ENCODE measurements around the gene PIGC. TPM values are rescaled to one million over a fixed set of nuclear protein-coding genes. Genes with fewer than 3 reads are reported as not detected.

The PIGC gene
- total and polyA plus RNA-seq, 7 donors: 15.3 to 37.4 (median 22.3) TPM

DNA sequence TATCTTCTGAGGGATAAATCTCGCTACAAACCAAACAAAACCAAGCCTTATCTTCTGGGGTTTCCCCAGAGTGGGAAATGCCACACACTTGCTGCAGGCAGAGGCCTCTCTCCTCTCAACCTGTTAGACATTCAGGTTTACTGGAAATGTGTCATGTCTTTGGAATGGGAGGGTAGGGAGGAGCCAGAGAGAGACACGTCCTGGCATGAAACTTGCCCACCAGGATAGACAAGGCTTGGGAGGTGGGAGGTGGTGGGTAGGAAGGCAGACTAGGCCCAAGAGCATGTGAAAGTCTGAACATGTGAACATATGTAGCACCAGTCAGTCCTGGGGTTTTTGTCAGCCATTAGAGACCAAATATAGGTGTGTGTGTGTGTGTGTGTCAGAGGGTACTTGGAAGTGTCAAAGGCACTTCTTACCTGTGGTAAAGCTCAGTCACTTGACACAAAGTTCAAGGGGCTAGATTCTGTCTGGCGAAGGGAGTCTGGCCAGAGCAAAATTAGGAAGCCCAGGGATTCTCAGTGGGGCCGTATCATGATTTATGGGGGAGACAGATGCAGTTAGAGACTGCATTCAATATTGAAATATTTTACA lies 32.4 kb upstream of the PIGC start:
- WGBS, 2 donors: 63 to 76% methylated on average over 4 of the region's 4 CpGs
- Histone ChIP-seq H3K4me3 (no peak overlapping the region), H3K9me3 (no peaks in the 10 kb centered on the region), H3K4me1 (peaks cover 0 to 11% (median 6%) of the 10 kb centered on the region in 4 donors), H3K27ac (no peak overlapping the region), H3K36me3 (no peaks in the 10 kb centered on the region), H3K27me3 (no peaks in the 10 kb centered on the region)
- TF ChIP-seq POLR2AphosphoS5 (IDR thresholded peaks at IDR 0.05) (no peak), POLR2A (IDR thresholded peaks at IDR 0.05) (no peak), EP300 (IDR thresholded peaks at IDR 0.05) (no peak)
- TF ChIP-seq, protein P1, sequence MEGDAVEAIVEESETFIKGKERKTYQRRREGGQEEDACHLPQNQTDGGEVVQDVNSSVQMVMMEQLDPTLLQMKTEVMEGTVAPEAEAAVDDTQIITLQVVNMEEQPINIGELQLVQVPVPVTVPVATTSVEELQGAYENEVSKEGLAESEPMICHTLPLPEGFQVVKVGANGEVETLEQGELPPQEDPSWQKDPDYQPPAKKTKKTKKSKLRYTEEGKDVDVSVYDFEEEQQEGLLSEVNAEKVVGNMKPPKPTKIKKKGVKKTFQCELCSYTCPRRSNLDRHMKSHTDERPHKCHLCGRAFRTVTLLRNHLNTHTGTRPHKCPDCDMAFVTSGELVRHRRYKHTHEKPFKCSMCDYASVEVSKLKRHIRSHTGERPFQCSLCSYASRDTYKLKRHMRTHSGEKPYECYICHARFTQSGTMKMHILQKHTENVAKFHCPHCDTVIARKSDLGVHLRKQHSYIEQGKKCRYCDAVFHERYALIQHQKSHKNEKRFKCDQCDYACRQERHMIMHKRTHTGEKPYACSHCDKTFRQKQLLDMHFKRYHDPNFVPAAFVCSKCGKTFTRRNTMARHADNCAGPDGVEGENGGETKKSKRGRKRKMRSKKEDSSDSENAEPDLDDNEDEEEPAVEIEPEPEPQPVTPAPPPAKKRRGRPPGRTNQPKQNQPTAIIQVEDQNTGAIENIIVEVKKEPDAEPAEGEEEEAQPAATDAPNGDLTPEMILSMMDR (IDR thresholded peaks at IDR 0.05): no peak
- intact Hi-C loops (cut with DNase I): no loop called here
- no peak for DNase-seq

DNA sequence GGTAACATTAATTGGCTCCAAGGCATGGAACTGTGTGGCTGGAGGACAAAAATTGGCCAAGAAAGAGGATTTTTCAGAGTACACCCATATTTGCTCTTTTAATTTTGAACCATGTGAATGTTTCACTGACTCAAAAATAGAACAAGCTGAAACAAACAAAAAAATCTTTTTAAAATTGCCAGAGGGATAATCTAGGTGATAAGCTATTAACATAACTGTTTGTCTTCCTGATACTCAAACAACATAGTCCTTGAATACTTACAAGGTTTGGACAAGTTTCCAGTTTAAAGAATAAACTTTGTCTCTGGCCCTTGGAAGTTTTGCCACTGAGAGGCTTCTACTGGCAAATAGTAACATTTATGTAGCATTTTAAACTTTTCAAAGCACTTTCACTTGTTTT lies 30.0 kb upstream of the PIGC start:
- no peak for DNase-seq
- TF ChIP-seq EP300 (IDR thresholded peaks at IDR 0.05) (no peak), POLR2AphosphoS5 (IDR thresholded peaks at IDR 0.05) (no peak), POLR2A (IDR thresholded peaks at IDR 0.05) (no peak)
- TF ChIP-seq, protein P1 (IDR thresholded peaks at IDR 0.05): no peak
- Histone ChIP-seq H3K27ac (no peak overlapping the region), H3K27me3 (no peaks in the 10 kb centered on the region), H3K4me3 (no peak overlapping the region), H3K9me3 (no peaks in the 10 kb centered on the region), H3K36me3 (no peaks in the 10 kb centered on the region), H3K4me1 (no peaks in the 10 kb centered on the region)
- intact Hi-C loops (cut with DNase I): no loop called here

DNA sequence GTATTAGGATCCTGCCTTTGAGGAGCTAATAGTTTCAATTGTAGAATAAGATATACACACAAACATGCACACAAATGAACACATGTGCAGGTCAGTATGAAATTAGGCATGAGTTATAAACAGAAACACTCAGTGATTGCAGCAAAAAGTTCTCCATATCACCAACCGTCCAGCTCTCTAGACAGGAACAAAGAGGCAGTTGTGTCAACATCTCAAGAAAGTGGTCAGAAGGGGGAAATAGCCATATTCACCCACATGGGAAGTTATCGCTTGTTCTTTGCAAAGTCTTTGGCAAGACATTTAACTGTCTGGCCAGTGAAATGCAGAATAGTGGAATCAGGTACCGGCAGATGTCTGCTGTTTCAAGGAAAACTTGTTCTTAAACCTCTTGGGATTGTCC lies 29.4 kb upstream of the PIGC start:
- H3K27ac ChIP-seq: no peak overlapping the region
- no peak for DNase-seq
- H3K9me3 ChIP-seq: no peaks in the 10 kb centered on the region
- WGBS, 2 donors: 65 to 79% methylated on average over 3 of the region's 3 CpGs
- H3K4me1 ChIP-seq: no peaks in the 10 kb centered on the region
- H3K36me3 ChIP-seq: no peaks in the 10 kb centered on the region
- TF ChIP-seq, protein P1 (IDR thresholded peaks at IDR 0.05): no peak
- TF ChIP-seq POLR2A (IDR thresholded peaks at IDR 0.05) (no peak), EP300 (IDR thresholded peaks at IDR 0.05) (no peak), POLR2AphosphoS5 (IDR thresholded peaks at IDR 0.05) (no peak)
- intact Hi-C loops (cut with DNase I): no loop called here
- H3K4me3 ChIP-seq: no peak overlapping the region
- no peaks in the 10 kb centered on the region for H3K27me3 ChIP-seq

DNA sequence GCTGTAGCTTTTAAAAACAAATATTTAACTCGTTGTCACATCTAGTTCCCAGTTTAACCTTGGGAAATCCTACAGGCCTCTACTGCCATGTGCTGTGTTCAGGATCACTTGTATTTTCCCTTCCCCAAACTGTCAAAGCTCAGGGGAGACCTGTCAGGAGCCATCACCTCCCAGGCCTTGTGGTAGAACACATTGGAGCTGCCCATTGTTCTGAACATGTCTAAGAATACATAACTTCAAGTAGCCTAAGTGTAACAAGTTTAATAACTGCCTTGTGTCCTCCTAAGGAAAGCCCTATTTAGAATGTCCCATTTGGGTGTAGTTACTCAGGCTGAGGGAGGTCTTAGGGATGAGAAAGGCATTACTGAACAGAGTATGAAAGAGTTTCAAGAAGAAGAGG lies 28.6 kb upstream of the PIGC start:
- TF ChIP-seq POLR2AphosphoS5 (IDR thresholded peaks at IDR 0.05) (no peak), EP300 (IDR thresholded peaks at IDR 0.05) (no peak)
- 66 to 69% methylated on average over 1 of the region's 1 CpG for WGBS, 2 donors
- no peak for DNase-seq
- no peaks in the 10 kb centered on the region for H3K9me3 ChIP-seq
- H3K27ac ChIP-seq: no peak overlapping the region
- intact Hi-C loops (cut with DNase I): no loop called here
- no peaks in the 10 kb centered on the region for H3K4me1 ChIP-seq
- no peak overlapping the region for H3K4me3 ChIP-seq
- H3K36me3 ChIP-seq: no peaks in the 10 kb centered on the region
- H3K27me3 ChIP-seq: no peaks in the 10 kb centered on the region

- 91 to 94% methylated on average over 1 of the region's 1 CpG for WGBS, 2 donors
These were observed 27.8 kb upstream of the PIGC start for GRCh38 chr1:172471666-172472065.

More at GRCh38 chr1:172471666-172472065, 27.8 kb upstream of the PIGC start:
- Histone ChIP-seq H3K4me1 (no peaks in the 10 kb centered on the region), H3K27me3 (no peaks in the 10 kb centered on the region), H3K27ac (no peak overlapping the region), H3K36me3 (no peaks in the 10 kb centered on the region), H3K4me3 (no peak overlapping the region), H3K9me3 (no peaks in the 10 kb centered on the region)
- intact Hi-C loops (cut with DNase I): no loop called here
- no peak for DNase-seq
- no peak for TF ChIP-seq POLR2A (IDR thresholded peaks at IDR 0.05)
- TF ChIP-seq, protein P1 (IDR thresholded peaks at IDR 0.05): no peak
- no peak for TF ChIP-seq EP300 (IDR thresholded peaks at IDR 0.05)
- TF ChIP-seq POLR2AphosphoS5 (IDR thresholded peaks at IDR 0.05): no peak
